Gastrocnemius medialis (tissue), 4 donors: ENCODE results near the gene MLPH. TPM values are rescaled to one million over a fixed set of nuclear protein-coding genes. Genes with fewer than 3 reads are reported as not detected.

Experiments
- ATAC-seq, 2 donors: fragments of 150-250 bp; one replicate each; pipeline ENCODE4 v1.9.1; 2016
- DNase-seq, 2 donors: peaks; one replicate each; pipeline ENCODE4 v3.0.0-alpha.2; 2019
- H3K27ac ChIP-seq, 4 donors: fragments of 200-600 bp; sonication (generic); 1 replicate in 1 of 4; 2 replicates in 3 of 4; pipeline ENCODE4 v1.5.1; 2016 to 2018; ENCODE audit warnings: mild to moderate bottlenecking in 2 of 4, moderate library complexity in 1 of 4
- H3K27me3 ChIP-seq, 3 donors: fragments of 200-600 bp; sonication (generic) in 2 of 3; 1 replicate in 1 of 3; 2 replicates in 2 of 3; pipeline versions ENCODE4 v1.5.1 to v1.6.0; 2016 to 2019; ENCODE audit warnings: mild to moderate bottlenecking in 1 of 3, moderate library complexity in 1 of 3
- H3K36me3 ChIP-seq, 2 donors: fragments of 200-600 bp; sonication (generic) in 1 of 2; one replicate each; pipeline ENCODE4 v1.5.1; 2017 to 2018
- H3K4me1 ChIP-seq, 2 donors: fragments of 200-600 bp; sonication (generic) in 1 of 2; one replicate each; pipeline ENCODE4 v1.5.1; 2016 to 2017; ENCODE audit warnings: mild to moderate bottlenecking in 2 of 2
- H3K4me3 ChIP-seq, 4 donors: fragments of 200-600 bp; sonication (generic) in 3 of 4; 1 replicate in 1 of 4; 2 replicates in 3 of 4; pipeline ENCODE4 v1.5.1; 2016 to 2019; ENCODE audit warnings: mild to moderate bottlenecking in 2 of 4
- H3K9me3 ChIP-seq, 3 donors: fragments of 200-600 bp; sonication (generic) in 2 of 3; 1 replicate in 1 of 3; 2 replicates in 2 of 3; pipeline ENCODE4 v1.5.1; 2016 to 2019
- CTCF ChIP-seq, 5 experiments: fragments of 450-650 bp in 3 of 5; fragments of 200-600 bp in 2 of 5; sonication (generic) in 2 of 5; IDR thresholded peaks in 4 of 5; conservative IDR thresholded peaks in 1 of 5; 1 replicate in 4 of 5; 2 replicates in 1 of 5; pipeline ENCODE4 v1.5.1; 2016 to 2019; ENCODE audit warnings: antibody characterized with exemption in 5 of 5, mild to moderate bottlenecking in 3 of 5, moderate library complexity in 3 of 5
- POLR2A ChIP-seq, 2 donors: fragments of 450-650 bp; IDR thresholded peaks; one replicate each; pipeline ENCODE4 v1.6.1; 2017; ENCODE audit warnings: antibody characterized with exemption in 2 of 2, mild to moderate bottlenecking in 2 of 2, moderate library complexity in 2 of 2
- in situ Hi-C, 4 donors: fragments of 200-750 bp; cut with MboI; loops; one replicate each; pipeline versions ENCODE4 v1.15.0 to v1.8.0; 2017; ENCODE audit warnings: low sequenced_read_pairs in 4 of 4
- intact Hi-C: fragments of 100-400 bp; cut with DNase I; formaldehyde crosslinking; loops from one replicate; pipeline ENCODE4 v1.15.1; 2023; ENCODE audit warnings: low total_unique reads
- total RNA-seq, 4 donors: library from RNA; depleted of rRNA; stranded (reverse); fragments of >200 nt; gene quantifications; one replicate each; pipeline versions ENCODE4 v1.1.0 to v1.2.3, GENCODE V29; 2016

Gene MLPH
- total RNA-seq, 4 donors from 2014 or later = 6.5 to 8.7 (median 7.2) TPM

DNA sequence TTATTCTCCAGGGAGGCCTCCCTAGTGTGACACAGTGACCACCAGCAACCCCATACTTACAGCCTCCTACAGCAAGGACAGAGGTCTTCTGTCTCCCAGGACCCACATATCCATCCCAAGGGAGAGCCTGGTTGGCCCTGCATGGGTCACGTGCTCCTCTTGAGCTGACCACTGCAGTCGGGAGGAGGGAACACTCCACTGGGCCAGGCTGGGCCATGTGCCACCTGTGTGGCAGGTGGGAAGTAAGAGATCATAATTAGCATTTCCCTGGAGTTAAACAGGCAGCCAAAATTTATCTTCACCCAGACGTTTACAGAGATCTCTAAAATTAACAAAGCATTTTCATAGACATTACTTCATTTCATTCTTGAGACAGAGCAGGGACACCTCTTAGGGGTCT is 33.4 kb upstream of the MLPH start:
- Histone ChIP-seq H3K27ac (peak overlapping the region in 3 of 4 donors; percentile 3 to 28 (median 12)), H3K9me3 (no peaks in the 10 kb centered on the region), H3K4me3 (no peak overlapping the region), H3K36me3 (no peaks in the 10 kb centered on the region), H3K27me3 (no peaks in the 10 kb centered on the region), H3K4me1 (peaks cover 41 to 50% of the 10 kb centered on the region in 2 donors)
- ATAC-seq (no peak), DNase-seq (no peak)
- intact Hi-C loops (no loop called here), in situ Hi-C loops (no loop called here)
- no peak for TF ChIP-seq POLR2A (IDR thresholded peaks at IDR 0.05)
- no peak for TF ChIP-seq CTCF (IDR thresholded peaks at IDR 0.05 in 4 of 5, conservative IDR thresholded peaks at IDR 0.05 in 1 of 5)

GRCh38 chr2:237455764-237456163 is 31.3 kb upstream of the MLPH start:
- H3K4me1 ChIP-seq = peaks cover 26 to 42% of the 10 kb centered on the region in 2 donors
- in situ Hi-C loops = no loop called here
- peak in 1 of 2 donors; percentile 45 for DNase-seq
- H3K27me3 ChIP-seq = no peaks in the 10 kb centered on the region
- no peaks in the 10 kb centered on the region for H3K36me3 ChIP-seq
- TF ChIP-seq CTCF (IDR thresholded peaks at IDR 0.05 in 4 of 5, conservative IDR thresholded peaks at IDR 0.05 in 1 of 5) (no peak), POLR2A (IDR thresholded peaks at IDR 0.05) (no peak)
- no peak overlapping the region for H3K4me3 ChIP-seq
- H3K9me3 ChIP-seq = no peaks in the 10 kb centered on the region
- intact Hi-C loops = loop anchor here (5.0 kb wide), 1 partner anchor 1852 kb away; no protein-coding TSS in a partner anchor
- peak; percentile 38 to 63 for ATAC-seq
- peak overlapping the region; percentile 71 to 85 (median 81) for H3K27ac ChIP-seq

- intact Hi-C loops = loop anchor here (5.0 kb wide), 1 partner anchor 1851 kb away; no protein-coding TSS in a partner anchor
- peaks cover 26 to 38% of the 10 kb centered on the region in 2 donors for H3K4me1 ChIP-seq
- ATAC-seq = peak; percentile 84 to 87
- H3K9me3 ChIP-seq = no peaks in the 10 kb centered on the region
- no peak overlapping the region for H3K4me3 ChIP-seq
- in situ Hi-C loops = no loop called here
- no peaks in the 10 kb centered on the region for H3K36me3 ChIP-seq
- no peaks in the 10 kb centered on the region for H3K27me3 ChIP-seq
- no peak for TF ChIP-seq CTCF (IDR thresholded peaks at IDR 0.05 in 4 of 5, conservative IDR thresholded peaks at IDR 0.05 in 1 of 5)
- TF ChIP-seq POLR2A (IDR thresholded peaks at IDR 0.05) = no peak
- DNase-seq = peak; percentile 92 to 98
- peak overlapping the region; percentile 71 to 85 (median 81) for H3K27ac ChIP-seq
These were observed 30.7 kb upstream of the MLPH start for GRCh38 chr2:237456200-237456843.

- intact Hi-C loops = loop anchor here (5.0 kb wide), 1 partner anchor 1850 kb away; no protein-coding TSS in a partner anchor
These were observed 29.6 kb upstream of the MLPH start for GRCh38 chr2:237457388-237457941.

More at GRCh38 chr2:237457388-237457941, 29.6 kb upstream of the MLPH start:
- Histone ChIP-seq H3K9me3 (no peaks in the 10 kb centered on the region), H3K4me3 (no peak overlapping the region), H3K27ac (peak overlapping the region in 2 of 4 donors; percentile 71 to 85), H3K36me3 (no peaks in the 10 kb centered on the region), H3K27me3 (no peaks in the 10 kb centered on the region), H3K4me1 (peaks cover 26 to 38% of the 10 kb centered on the region in 2 donors)
- in situ Hi-C loops = no loop called here
- ATAC-seq (no peak), DNase-seq (no peak)
- TF ChIP-seq CTCF (IDR thresholded peaks at IDR 0.05 in 4 of 5, conservative IDR thresholded peaks at IDR 0.05 in 1 of 5) = no peak
- TF ChIP-seq POLR2A (IDR thresholded peaks at IDR 0.05) = no peak
